ENCODE data around the gene OR4D10. TPM values are rescaled to one million over a fixed set of nuclear protein-coding genes. Genes with fewer than 3 reads are reported as not detected.

OR4D10 gene
- total RNA-seq, result not detected
- not detected for polyA plus RNA-seq
- long read RNA-seq, donor 1, result 0 reads
- long read RNA-seq, donor 2, result 0 reads
- long read RNA-seq, donor 3, result 0 reads

GRCh38 chr11:59473015-59473414 lies at the start of gene OR4D10:
Gene OR4D10 (plus strand): TSS chr11:59473315. CDS start chr11:59477430, 4,115 bp downstream.
- intact Hi-C loops (cut with DNase I), result no loop called here
- no peaks in the 10 kb centered on the region for H3K36me3 ChIP-seq
- no peaks in the 10 kb centered on the region for H3K9me3 ChIP-seq
- H3K27ac ChIP-seq, result no peak within 1 kb of the TSS
- H3K4me1 ChIP-seq, result no peaks in the 10 kb centered on the region
- H3K4me3 ChIP-seq, result no peak within 1 kb of the TSS
- H3K27me3 ChIP-seq, result no peaks in the 10 kb centered on the region
- TF ChIP-seq POLR2A (IDR thresholded peaks at IDR 0.05) (no peak), CTCF (IDR thresholded peaks at IDR 0.05) (no peak)
- DNase-seq (no peak), ATAC-seq (no peak)

- WGBS, 4 donors, result 64 to 73% (median 66%) methylated on average over 2 of the region's 2 CpGs
- no peaks in the 10 kb centered on the region for H3K4me1 ChIP-seq
- H3K9me3 ChIP-seq, result no peaks in the 10 kb centered on the region
- peaks cover 0 to 10% (median 0%) of the 10 kb centered on the region in 9 donors for H3K27me3 ChIP-seq
- H3K27ac ChIP-seq, result no peak overlapping the region
- intact Hi-C loops (cut with DNase I), result loop anchor here in 1 of 10 donors (10.0 kb wide), 1 partner anchor 249 kb away; the partner anchor contains the start of gene DTX4
- DNase-seq (no peak), ATAC-seq (no peak)
- H3K36me3 ChIP-seq, result no peaks in the 10 kb centered on the region
- no peak overlapping the region for H3K4me3 ChIP-seq
- TF ChIP-seq CTCF (IDR thresholded peaks at IDR 0.05), result no peak
- no peak for TF ChIP-seq POLR2A (IDR thresholded peaks at IDR 0.05)
Measured at GRCh38 chr11:59423835-59424234, 49.3 kb upstream of the OR4D10 start.

GRCh38 chr11:59425131-59425530 lies 48.0 kb upstream of the OR4D10 start:
- H3K27me3 ChIP-seq, result peaks cover 0 to 10% (median 0%) of the 10 kb centered on the region in 9 donors
- intact Hi-C loops (cut with DNase I), result loop anchor here in 2 of 10 donors (5.0 to 10.0 kb wide), 2 partner anchors 250 to 253 kb away; partner anchors contain the start of gene DTX4 (in 2 of the 2)

More at GRCh38 chr11:59425131-59425530, 48.0 kb upstream of the OR4D10 start:
- ATAC-seq (no peak), DNase-seq (no peak)
- Histone ChIP-seq H3K36me3 (no peaks in the 10 kb centered on the region), H3K27ac (no peak overlapping the region), H3K4me3 (no peak overlapping the region), H3K4me1 (no peaks in the 10 kb centered on the region), H3K9me3 (no peaks in the 10 kb centered on the region)
- TF ChIP-seq CTCF (IDR thresholded peaks at IDR 0.05) (no peak), POLR2A (IDR thresholded peaks at IDR 0.05) (no peak)
- 54 to 62% (median 59%) methylated on average over 4 of the region's 4 CpGs for WGBS, 4 donors
